ENCODE data around the gene LAMA2. TPM values are rescaled to one million over a fixed set of nuclear protein-coding genes. Genes with fewer than 3 reads are reported as not detected.
"Not testable (repeated sequence)": the region's sequence is repeated elsewhere in the genome, so short reads cannot be mapped to it uniquely, and the experiment has no call there.

The LAMA2 gene
- total and polyA plus RNA-seq, 4 donors = 6.0 to 86.5 (median 46.4) TPM

- Histone ChIP-seq H3K36me3 (ENCODE audit: control insufficient read depth in 1 of 2, insufficient read depth in 2 of 2, low read length in 1 of 2) (no peaks in the 10 kb centered on the region), H3K9me3 (ENCODE audit: control insufficient read depth, low read length) (no peaks in the 10 kb centered on the region), H3K4me3 (ENCODE audit: low read length in 2 of 2) (no peak overlapping the region), H3K27ac (ENCODE audit: low read depth in 1 of 2, low read length in 2 of 2) (no peak overlapping the region), H3K27me3 (ENCODE audit: control insufficient read depth in 1 of 2, insufficient read depth in 2 of 2, low read length in 1 of 2) (no peaks in the 10 kb centered on the region), H3K4me1 (ENCODE audit: control insufficient read depth in 1 of 2, insufficient read depth in 2 of 2, low read length in 2 of 2) (no peaks in the 10 kb centered on the region)
- intact Hi-C loops (cut with DNase I) = no loop called here
- 94 to 98% methylated on average over 3 of the region's 3 CpGs for WGBS, 2 donors
- DNase-seq (no peak), ATAC-seq (ENCODE audit: low FRiP score) (no peak)
Observed at GRCh38 chr6:129164032-129164431, 281.1 kb downstream of the LAMA2 start.

- intact Hi-C loops (cut with DNase I); H3K36me3 ChIP-seq (ENCODE audit: control insufficient read depth in 1 of 2, insufficient read depth in 2 of 2, low read length in 1 of 2); DNase-seq; H3K27ac ChIP-seq (ENCODE audit: low read depth in 1 of 2, low read length in 2 of 2); H3K4me1 ChIP-seq (ENCODE audit: control insufficient read depth in 1 of 2, insufficient read depth in 2 of 2, low read length in 2 of 2); H3K4me3 ChIP-seq (ENCODE audit: low read length in 2 of 2); H3K27me3 ChIP-seq (ENCODE audit: control insufficient read depth in 1 of 2, insufficient read depth in 2 of 2, low read length in 1 of 2); H3K9me3 ChIP-seq (ENCODE audit: control insufficient read depth, low read length); ATAC-seq (ENCODE audit: low FRiP score): not testable (repeated sequence)
- 49 to 50% methylated on average over 20 of the region's 20 CpGs for WGBS, 2 donors
Observed at GRCh38 chr6:129172279-129172995, 289.5 kb downstream of the LAMA2 start.

- Histone ChIP-seq H3K4me1 (ENCODE audit: control insufficient read depth in 1 of 2, insufficient read depth in 2 of 2, low read length in 2 of 2) (no peaks in the 10 kb centered on the region), H3K9me3 (ENCODE audit: control insufficient read depth, low read length) (no peaks in the 10 kb centered on the region), H3K27me3 (ENCODE audit: control insufficient read depth in 1 of 2, insufficient read depth in 2 of 2, low read length in 1 of 2) (no peaks in the 10 kb centered on the region), H3K4me3 (ENCODE audit: low read length in 2 of 2) (no peak overlapping the region), H3K27ac (ENCODE audit: low read depth in 1 of 2, low read length in 2 of 2) (no peak overlapping the region), H3K36me3 (ENCODE audit: control insufficient read depth in 1 of 2, insufficient read depth in 2 of 2, low read length in 1 of 2) (no peaks in the 10 kb centered on the region)
- intact Hi-C loops (cut with DNase I) = no loop called here
- no peak for ATAC-seq (ENCODE audit: low FRiP score)
- DNase-seq = no peak
- 74 to 78% methylated on average over 1 of the region's 1 CpG for WGBS, 2 donors
Observed at GRCh38 chr6:129175066-129175465, 292.1 kb downstream of the LAMA2 start.

GRCh38 chr6:129177801-129178200 is 294.9 kb downstream of the LAMA2 start:
- DNase-seq (no peak), ATAC-seq (ENCODE audit: low FRiP score) (no peak)
- Histone ChIP-seq H3K36me3 (ENCODE audit: control insufficient read depth in 1 of 2, insufficient read depth in 2 of 2, low read length in 1 of 2) (no peaks in the 10 kb centered on the region), H3K4me3 (ENCODE audit: low read length in 2 of 2) (no peak overlapping the region), H3K9me3 (ENCODE audit: control insufficient read depth, low read length) (no peaks in the 10 kb centered on the region), H3K27me3 (ENCODE audit: control insufficient read depth in 1 of 2, insufficient read depth in 2 of 2, low read length in 1 of 2) (no peaks in the 10 kb centered on the region), H3K27ac (ENCODE audit: low read depth in 1 of 2, low read length in 2 of 2) (no peak overlapping the region), H3K4me1 (ENCODE audit: control insufficient read depth in 1 of 2, insufficient read depth in 2 of 2, low read length in 2 of 2) (no peaks in the 10 kb centered on the region)
- intact Hi-C loops (cut with DNase I) = no loop called here
- 72% methylated on average over 4 of the region's 4 CpGs for WGBS, 2 donors

- Histone ChIP-seq H3K27me3 (ENCODE audit: control insufficient read depth in 1 of 2, insufficient read depth in 2 of 2, low read length in 1 of 2) (no peaks in the 10 kb centered on the region), H3K9me3 (ENCODE audit: control insufficient read depth, low read length) (no peaks in the 10 kb centered on the region), H3K27ac (ENCODE audit: low read depth in 1 of 2, low read length in 2 of 2) (no peak overlapping the region), H3K4me3 (ENCODE audit: low read length in 2 of 2) (no peak overlapping the region), H3K4me1 (ENCODE audit: control insufficient read depth in 1 of 2, insufficient read depth in 2 of 2, low read length in 2 of 2) (no peaks in the 10 kb centered on the region), H3K36me3 (ENCODE audit: control insufficient read depth in 1 of 2, insufficient read depth in 2 of 2, low read length in 1 of 2) (no peaks in the 10 kb centered on the region)
- WGBS, 2 donors = 63 to 70% methylated on average over 3 of the region's 3 CpGs
- DNase-seq (no peak), ATAC-seq (ENCODE audit: low FRiP score) (no peak)
- intact Hi-C loops (cut with DNase I) = no loop called here
Observed at GRCh38 chr6:129179283-129179682, 296.3 kb downstream of the LAMA2 start.

DNA sequence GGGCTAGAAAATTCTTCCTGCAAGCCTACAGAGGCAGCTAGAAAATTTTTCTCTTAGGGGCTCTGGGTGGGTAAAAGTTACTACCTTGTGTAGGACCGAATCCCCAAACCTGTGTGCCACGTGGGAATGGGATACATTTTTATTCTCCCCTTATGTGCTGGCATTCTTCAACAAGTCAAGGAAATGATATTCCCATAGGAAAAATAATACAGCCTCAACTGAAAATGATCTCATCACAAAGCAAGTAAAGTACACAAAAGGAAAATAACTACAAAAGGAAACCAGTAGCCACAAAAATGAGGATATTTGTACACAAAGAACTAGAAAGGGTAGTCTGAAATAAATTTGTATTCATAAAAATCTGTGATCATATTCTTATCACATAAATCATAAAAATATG is 298.1 kb downstream of the LAMA2 start:
- Histone ChIP-seq H3K27ac (ENCODE audit: low read depth in 1 of 2, low read length in 2 of 2) (no peak overlapping the region), H3K9me3 (ENCODE audit: control insufficient read depth, low read length) (no peaks in the 10 kb centered on the region), H3K36me3 (ENCODE audit: control insufficient read depth in 1 of 2, insufficient read depth in 2 of 2, low read length in 1 of 2) (no peaks in the 10 kb centered on the region), H3K4me3 (ENCODE audit: low read length in 2 of 2) (no peak overlapping the region), H3K4me1 (ENCODE audit: control insufficient read depth in 1 of 2, insufficient read depth in 2 of 2, low read length in 2 of 2) (no peaks in the 10 kb centered on the region), H3K27me3 (ENCODE audit: control insufficient read depth in 1 of 2, insufficient read depth in 2 of 2, low read length in 1 of 2) (no peaks in the 10 kb centered on the region)
- intact Hi-C loops (cut with DNase I) = no loop called here
- 44 to 50% methylated on average over 2 of the region's 2 CpGs for WGBS, 2 donors
- no peak for DNase-seq
- no peak for ATAC-seq (ENCODE audit: low FRiP score)

DNA sequence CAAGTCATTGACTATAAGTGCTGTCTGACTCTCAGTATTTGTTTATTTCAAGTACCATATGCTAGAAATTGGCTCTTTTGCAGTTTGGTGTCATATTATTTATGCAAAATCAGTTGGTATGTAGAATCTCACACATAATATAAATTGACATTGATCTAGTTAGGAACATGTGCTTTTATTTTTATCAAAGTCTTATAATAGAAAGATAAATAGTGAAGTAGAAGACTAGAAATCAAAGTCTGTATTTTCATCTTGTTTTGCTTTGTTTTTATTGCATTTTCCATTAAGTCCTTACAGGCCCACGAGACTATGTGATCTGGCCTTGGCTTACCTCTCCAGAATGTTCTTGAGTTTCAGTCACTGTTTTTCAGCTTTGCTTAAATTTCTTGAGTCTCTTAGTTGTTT is 300.3 kb downstream of the LAMA2 start:
- 7 to 15% methylated on average over 1 of the region's 1 CpG for WGBS, 2 donors

GRCh38 chr6:129183681-129184301 is 300.9 kb downstream of the LAMA2 start:
- intact Hi-C loops (cut with DNase I) = no loop called here
- no peaks in the 10 kb centered on the region for H3K9me3 ChIP-seq (ENCODE audit: control insufficient read depth, low read length)
- H3K27ac ChIP-seq (ENCODE audit: low read depth in 1 of 2, low read length in 2 of 2) = no peak overlapping the region
- no peak overlapping the region for H3K4me3 ChIP-seq (ENCODE audit: low read length in 2 of 2)
- no peaks in the 10 kb centered on the region for H3K36me3 ChIP-seq (ENCODE audit: control insufficient read depth in 1 of 2, insufficient read depth in 2 of 2, low read length in 1 of 2)
- WGBS, 2 donors = 82 to 90% methylated on average over 3 of the region's 3 CpGs
- no peaks in the 10 kb centered on the region for H3K4me1 ChIP-seq (ENCODE audit: control insufficient read depth in 1 of 2, insufficient read depth in 2 of 2, low read length in 2 of 2)
- DNase-seq = no peak
- H3K27me3 ChIP-seq (ENCODE audit: control insufficient read depth in 1 of 2, insufficient read depth in 2 of 2, low read length in 1 of 2) = no peaks in the 10 kb centered on the region
- no peak for ATAC-seq (ENCODE audit: low FRiP score)

More for the DNA sequence above, 300.3 kb downstream of the LAMA2 start:
- no peaks in the 10 kb centered on the region for H3K36me3 ChIP-seq (ENCODE audit: control insufficient read depth in 1 of 2, insufficient read depth in 2 of 2, low read length in 1 of 2)
- DNase-seq = no peak
- no peak overlapping the region for H3K27ac ChIP-seq (ENCODE audit: low read depth in 1 of 2, low read length in 2 of 2)
- no peaks in the 10 kb centered on the region for H3K9me3 ChIP-seq (ENCODE audit: control insufficient read depth, low read length)
- H3K27me3 ChIP-seq (ENCODE audit: control insufficient read depth in 1 of 2, insufficient read depth in 2 of 2, low read length in 1 of 2) = no peaks in the 10 kb centered on the region
- intact Hi-C loops (cut with DNase I) = no loop called here
- H3K4me1 ChIP-seq (ENCODE audit: control insufficient read depth in 1 of 2, insufficient read depth in 2 of 2, low read length in 2 of 2) = no peaks in the 10 kb centered on the region
- H3K4me3 ChIP-seq (ENCODE audit: low read length in 2 of 2) = no peak overlapping the region
- no peak for ATAC-seq (ENCODE audit: low FRiP score)

GRCh38 chr6:129184324-129184723 is 301.4 kb downstream of the LAMA2 start:
- Histone ChIP-seq H3K4me1 (ENCODE audit: control insufficient read depth in 1 of 2, insufficient read depth in 2 of 2, low read length in 2 of 2) (no peaks in the 10 kb centered on the region), H3K27ac (ENCODE audit: low read depth in 1 of 2, low read length in 2 of 2) (no peak overlapping the region), H3K27me3 (ENCODE audit: control insufficient read depth in 1 of 2, insufficient read depth in 2 of 2, low read length in 1 of 2) (no peaks in the 10 kb centered on the region), H3K9me3 (ENCODE audit: control insufficient read depth, low read length) (no peaks in the 10 kb centered on the region), H3K36me3 (ENCODE audit: control insufficient read depth in 1 of 2, insufficient read depth in 2 of 2, low read length in 1 of 2) (no peaks in the 10 kb centered on the region), H3K4me3 (ENCODE audit: low read length in 2 of 2) (no peak overlapping the region)
- ATAC-seq (ENCODE audit: low FRiP score) = no peak
- intact Hi-C loops (cut with DNase I) = no loop called here
- DNase-seq = no peak
- WGBS, 2 donors = 91 to 95% methylated on average over 3 of the region's 3 CpGs
